ENCODE measurements around the gene HASPIN. TPM values are rescaled to one million over a fixed set of nuclear protein-coding genes. Genes with fewer than 3 reads are reported as not detected.

HASPIN gene
- total and polyA plus RNA-seq, 2 of the 13 experiments (the other 11 are each of a cell fraction or from before 2014, with no cell fraction given): 2.7 to 8.1 TPM

DNA sequence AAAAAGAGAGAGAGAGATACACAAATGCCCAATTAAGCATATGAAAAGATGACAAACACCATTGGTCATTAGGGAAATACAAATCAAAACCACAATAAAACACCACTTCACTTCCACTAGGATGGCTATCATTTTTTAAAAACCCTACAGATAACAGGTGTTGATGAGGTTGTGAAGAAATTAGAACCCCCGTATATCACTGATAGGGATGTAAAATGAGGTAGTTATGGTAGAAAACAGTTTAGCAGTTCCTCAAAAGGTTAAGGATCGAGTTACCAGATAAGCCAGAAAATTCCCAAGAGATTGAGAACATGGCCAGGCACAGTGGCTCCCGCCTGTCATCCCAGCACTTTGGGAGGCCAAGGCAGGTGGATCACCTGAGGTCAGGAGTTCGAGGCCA is 30.6 kb upstream of the HASPIN start:
- ChIA-PET POLR2A (no interaction called here), CTCF (ENCODE audit: low intra/inter-chr PET ratio, low total read pairs) (no interaction called here)
- ATAC-seq: no peak
- no peak overlapping the region for H3K4me3 ChIP-seq (replicated peaks in 1 of 3; ENCODE audit: insufficient read depth in 1 of 3, low read depth in 2 of 3, low read length in 3 of 3)
- H3K4me1 ChIP-seq (ENCODE audit: insufficient read depth, low read length): peaks cover 17% of the 10 kb centered on the region
- H3K4me2 ChIP-seq (ENCODE audit: low read depth, low read length): no peak overlapping the region
- no TSS peak for BruUV-seq (replicated peaks)
- H3K79me2 ChIP-seq (ENCODE audit: insufficient read depth, low read length): no peaks in the 10 kb centered on the region
- H3K36me3 ChIP-seq (replicated peaks in 1 of 2; ENCODE audit: control insufficient read depth in 1 of 2, insufficient read depth in 2 of 2, low read length in 2 of 2): no peaks in the 10 kb centered on the region
- intact Hi-C loops (cut with micrococcal nuclease; ENCODE audit: unreplicated experiment) (no loop called here), in situ Hi-C loops (cut with HindIII; ENCODE audit: extremely low pct_ligation_motif_present, low pct_unique_long_range_greater_than_20kb) (no loop called here)
- H4K20me1 ChIP-seq (ENCODE audit: insufficient read depth, low read length): no peaks in the 10 kb centered on the region
- TF ChIP-seq ZNF20 (CRISPR knock-in tag; IDR thresholded peaks at IDR 0.05) (no peak), ZNF350 (CRISPR knock-in tag; IDR thresholded peaks at IDR 0.05; ENCODE audit: borderline replicate concordance, low read depth) (no peak), ATF1 (CRISPR knock-in tag; IDR thresholded peaks at IDR 0.05) (no peak), ZNF431 (CRISPR knock-in tag; IDR thresholded peaks at IDR 0.05; ENCODE audit: borderline replicate concordance, low read depth) (no peak)
- TF ChIP-seq, protein P1, sequence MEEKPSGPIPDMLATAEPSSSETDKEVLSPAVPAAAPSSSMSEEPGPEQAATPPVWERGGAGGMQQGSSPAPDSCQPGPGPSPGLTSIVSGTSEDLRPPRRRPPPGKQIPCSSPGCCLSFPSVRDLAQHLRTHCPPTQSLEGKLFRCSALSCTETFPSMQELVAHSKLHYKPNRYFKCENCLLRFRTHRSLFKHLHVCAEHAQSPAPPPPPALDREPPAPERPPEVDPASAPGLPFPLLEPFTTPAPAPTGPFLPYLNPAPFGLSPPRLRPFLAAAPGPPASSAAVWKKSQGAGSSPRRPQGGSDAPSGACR (CRISPR knock-in tag; IDR thresholded peaks at IDR 0.05): no peak
- H2AFZ ChIP-seq (ENCODE audit: low read length): no peak overlapping the region
- no peak overlapping the region for H3K27ac ChIP-seq (ENCODE audit: extremely low read length, insufficient read depth, low read length)
- WGBS (ENCODE audit: low lambda C conversion rate): 52% methylated on average over 4 of the region's 4 CpGs
- peaks cover 0 to 29% of the 10 kb centered on the region in 2 experiments; a peak in 2 of 5 replicates for H3K27me3 ChIP-seq (ENCODE audit: control insufficient read depth in 1 of 2, insufficient read depth in 2 of 2, low read length in 2 of 2)
- peaks cover 7% of the 10 kb centered on the region for H3K9me3 ChIP-seq (ENCODE audit: low read length)
- no peak overlapping the region for H3K9ac ChIP-seq (ENCODE audit: insufficient read depth, low read depth, low read length)
- DNase-seq (ENCODE audit: low spot score): no peak
- no peak for FAIRE-seq

DNA sequence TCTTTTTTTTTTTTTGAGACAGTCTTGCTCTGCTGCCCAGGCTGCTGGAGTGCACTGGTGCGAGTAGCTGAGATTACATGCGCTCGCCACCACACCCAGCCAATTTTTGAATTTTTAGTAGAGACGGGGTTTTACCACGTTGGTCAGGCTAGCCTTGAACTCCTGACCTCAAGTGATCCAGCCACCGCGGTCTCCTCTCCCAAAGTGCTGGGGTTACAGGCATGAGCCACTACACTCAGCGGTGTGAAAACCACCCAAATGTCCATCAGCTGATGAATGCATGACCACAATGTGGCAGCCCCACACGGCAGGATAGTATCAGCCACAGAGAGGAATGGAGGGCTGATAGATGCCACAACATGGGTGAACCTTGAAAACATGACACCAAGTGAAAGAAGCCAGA is 29.9 kb upstream of the HASPIN start:
- Histone ChIP-seq H3K4me3 (replicated peaks in 1 of 3; ENCODE audit: insufficient read depth in 1 of 3, low read depth in 2 of 3, low read length in 3 of 3) (no peak overlapping the region), H3K27me3 (ENCODE audit: control insufficient read depth in 1 of 2, insufficient read depth in 2 of 2, low read length in 2 of 2) (peaks cover 0 to 35% of the 10 kb centered on the region in 2 experiments; a peak in 2 of 5 replicates), H3K27ac (ENCODE audit: extremely low read length, insufficient read depth, low read length) (no peak overlapping the region), H3K9ac (ENCODE audit: insufficient read depth, low read depth, low read length) (no peak overlapping the region), H3K79me2 (ENCODE audit: insufficient read depth, low read length) (no peaks in the 10 kb centered on the region), H3K9me3 (ENCODE audit: low read length) (peaks cover 12% of the 10 kb centered on the region), H3K4me1 (ENCODE audit: insufficient read depth, low read length) (peaks cover 17% of the 10 kb centered on the region), H3K4me2 (ENCODE audit: low read depth, low read length) (no peak overlapping the region), H2AFZ (ENCODE audit: low read length) (no peak overlapping the region), H4K20me1 (ENCODE audit: insufficient read depth, low read length) (no peaks in the 10 kb centered on the region), H3K36me3 (replicated peaks in 1 of 2; ENCODE audit: control insufficient read depth in 1 of 2, insufficient read depth in 2 of 2, low read length in 2 of 2) (no peaks in the 10 kb centered on the region)
- TF ChIP-seq RFX3 (CRISPR knock-in tag; IDR thresholded peaks at IDR 0.05): no peak
- 59% methylated on average over 9 of the region's 9 CpGs for WGBS (ENCODE audit: low lambda C conversion rate)
- ATAC-seq (no peak), FAIRE-seq (no peak), DNase-seq (ENCODE audit: low spot score) (no peak)
- POLR2A ChIA-PET: no interaction called here
- no TSS peak for BruUV-seq (replicated peaks)
- in situ Hi-C loops (cut with HindIII; ENCODE audit: extremely low pct_ligation_motif_present, low pct_unique_long_range_greater_than_20kb): no loop called here
- CTCF ChIA-PET (ENCODE audit: low intra/inter-chr PET ratio, low total read pairs): no interaction called here
- intact Hi-C loops (cut with micrococcal nuclease; ENCODE audit: unreplicated experiment): no loop called here

All from HepG2 (cell line).